ENCODE measurements around the gene SLC6A18. TPM values are rescaled to one million over a fixed set of nuclear protein-coding genes. Genes with fewer than 3 reads are reported as not detected.

SLC6A18 gene
- total and polyA plus RNA-seq, 2 experiments from 2014 or later: 0.35 TPM; not detected in 1

- no peaks in the 10 kb centered on the region for H3K36me3 ChIP-seq (replicated peaks; ENCODE audit: insufficient read depth, low read depth)
- no peaks in the 10 kb centered on the region for H3K9me3 ChIP-seq (ENCODE audit: low read depth)
- H3K27ac ChIP-seq: no peak overlapping the region
- no peak for DNase-seq (ENCODE audit: low spot score)
- 86% methylated on average over 6 of the region's 18 CpGs for WGBS (ENCODE audit: low lambda C conversion rate, missing lambda C conversion rate)
- H3K79me2 ChIP-seq: no peaks in the 10 kb centered on the region
- H3K4me2 ChIP-seq: no peak overlapping the region
- H4K20me1 ChIP-seq (ENCODE audit: insufficient read depth, poor library complexity, severe bottlenecking): no peaks in the 10 kb centered on the region
- H3K4me1 ChIP-seq (ENCODE audit: insufficient read depth): no peaks in the 10 kb centered on the region
- H3K4me3 ChIP-seq: no peak overlapping the region
- H3K27me3 ChIP-seq: no peaks in the 10 kb centered on the region
- TF ChIP-seq EZH2 (IDR thresholded peaks at IDR 0.05; ENCODE audit: borderline replicate concordance): no peak
- no peak for TF ChIP-seq EZH2phosphoT487 (IDR thresholded peaks at IDR 0.05; ENCODE audit: low read depth, severe bottlenecking, unreplicated experiment)
- TF ChIP-seq CTCF (IDR thresholded peaks at IDR 0.05; ENCODE audit: poor library complexity): no peak
- no peaks in the 10 kb centered on the region for H3K9me2 ChIP-seq (replicated peaks; ENCODE audit: insufficient read depth)
- no peak overlapping the region for H2AFZ ChIP-seq
Measured at GRCh38 chr5:1212881-1213280, 12.3 kb upstream of the SLC6A18 start.

- DNase-seq (ENCODE audit: low spot score): no peak
- H3K4me3 ChIP-seq: no peak overlapping the region
- no peaks in the 10 kb centered on the region for H3K9me2 ChIP-seq (replicated peaks; ENCODE audit: insufficient read depth)
- TF ChIP-seq EZH2phosphoT487 (IDR thresholded peaks at IDR 0.05; ENCODE audit: low read depth, severe bottlenecking, unreplicated experiment) (no peak), CTCF (IDR thresholded peaks at IDR 0.05; ENCODE audit: poor library complexity) (no peak), EZH2 (IDR thresholded peaks at IDR 0.05; ENCODE audit: borderline replicate concordance) (no peak)
- no peaks in the 10 kb centered on the region for H3K36me3 ChIP-seq (replicated peaks; ENCODE audit: insufficient read depth, low read depth)
- H3K9me3 ChIP-seq (ENCODE audit: low read depth): no peaks in the 10 kb centered on the region
- no peak overlapping the region for H3K27ac ChIP-seq
- 92% methylated on average over 21 of the region's 25 CpGs for WGBS (ENCODE audit: low lambda C conversion rate, missing lambda C conversion rate)
- no peaks in the 10 kb centered on the region for H3K27me3 ChIP-seq
- no peaks in the 10 kb centered on the region for H3K79me2 ChIP-seq
- H2AFZ ChIP-seq: no peak overlapping the region
- no peaks in the 10 kb centered on the region for H3K4me1 ChIP-seq (ENCODE audit: insufficient read depth)
- H4K20me1 ChIP-seq (ENCODE audit: insufficient read depth, poor library complexity, severe bottlenecking): no peaks in the 10 kb centered on the region
- no peak overlapping the region for H3K4me2 ChIP-seq
Measured at GRCh38 chr5:1213508-1214162, 11.5 kb upstream of the SLC6A18 start.

- Histone ChIP-seq H3K27ac (no peak overlapping the region), H3K36me3 (replicated peaks; ENCODE audit: insufficient read depth, low read depth) (no peaks in the 10 kb centered on the region), H4K20me1 (ENCODE audit: insufficient read depth, poor library complexity, severe bottlenecking) (no peaks in the 10 kb centered on the region), H3K9me3 (ENCODE audit: low read depth) (no peaks in the 10 kb centered on the region), H3K4me3 (no peak overlapping the region), H3K9me2 (replicated peaks; ENCODE audit: insufficient read depth) (no peaks in the 10 kb centered on the region), H2AFZ (no peak overlapping the region), H3K27me3 (no peaks in the 10 kb centered on the region), H3K4me2 (no peak overlapping the region), H3K4me1 (ENCODE audit: insufficient read depth) (no peaks in the 10 kb centered on the region), H3K79me2 (no peaks in the 10 kb centered on the region)
- TF ChIP-seq EZH2phosphoT487 (IDR thresholded peaks at IDR 0.05; ENCODE audit: low read depth, severe bottlenecking, unreplicated experiment): no peak
- no peak for TF ChIP-seq EZH2 (IDR thresholded peaks at IDR 0.05; ENCODE audit: borderline replicate concordance)
- TF ChIP-seq CTCF (IDR thresholded peaks at IDR 0.05; ENCODE audit: poor library complexity): no peak
- WGBS (ENCODE audit: low lambda C conversion rate, missing lambda C conversion rate): 86% methylated on average over 15 of the region's 22 CpGs
- DNase-seq (ENCODE audit: low spot score): no peak
Measured at GRCh38 chr5:1214163-1214935, 10.8 kb upstream of the SLC6A18 start.

Measured in hepatocyte (in vitro differentiated cells).